SK-N-SH treated with all-trans-retinoic acid at 6 μM for 48 hours (cell line): Measurements from ENCODE around the gene DGKH.

Experiments used
- CSDC2 ChIP-seq: fragments of 250-450 bp; sonication (Bioruptor Pico); IDR thresholded peaks from 2 replicates; pipeline ENCODE4 v1.5.0; 2020; ENCODE audit warnings: mild to moderate bottlenecking, moderate library complexity
- CSRNP3 ChIP-seq: fragments of 250-450 bp; sonication (Bioruptor Pico); IDR thresholded peaks from 2 replicates; pipeline ENCODE4 v1.5.1; 2021; ENCODE audit warnings: mild to moderate bottlenecking, moderate library complexity
- GLIS3 ChIP-seq: fragments of 250-450 bp; sonication (Bioruptor Pico); IDR thresholded peaks from 2 replicates; pipeline ENCODE4 v1.5.0; 2020; ENCODE audit warnings: mild to moderate bottlenecking, moderate library complexity
- PATZ1 ChIP-seq: fragments of 250-450 bp; sonication (Bioruptor Pico); IDR thresholded peaks from 2 replicates; pipeline ENCODE4 v1.8.0; 2020; ENCODE audit warnings: mild to moderate bottlenecking, moderate library complexity, borderline replicate concordance
- RARB ChIP-seq: fragments of 250-450 bp; sonication (Bioruptor Pico); IDR thresholded peaks from 2 replicates; pipeline ENCODE4 v1.8.0; 2021; ENCODE audit warnings: mild to moderate bottlenecking, moderate library complexity
- TOX ChIP-seq: fragments of 250-450 bp; sonication (Bioruptor Pico); IDR thresholded peaks from 2 replicates; pipeline ENCODE4 v1.8.0; 2021; ENCODE audit warnings: mild to moderate bottlenecking, moderate library complexity, borderline replicate concordance
- ZFP30 ChIP-seq: fragments of 450-650 bp; formaldehyde crosslinking; IDR thresholded peaks from 2 replicates; pipeline ENCODE4 v1.5.0; 2022; ENCODE audit warnings: mild to moderate bottlenecking, moderate library complexity

- TF ChIP-seq CSRNP3 (CRISPR knock-in tag) (no peak), ZFP30 (CRISPR knock-in tag) (no peak), CSDC2 (no peak), PATZ1 (no peak), GLIS3 (no peak), RARB (CRISPR knock-in tag) (no peak), TOX (no peak)
Measured at GRCh38 chr13:42038661-42039456, 9.6 kb upstream of the DGKH start.
